Measurements from ENCODE around the gene OTUB2. TPM values are rescaled to one million over a fixed set of nuclear protein-coding genes. Genes with fewer than 3 reads are reported as not detected.

The OTUB2 gene
- total RNA-seq, 1 donor from 2014 or later, result 0.27 TPM

DNA sequence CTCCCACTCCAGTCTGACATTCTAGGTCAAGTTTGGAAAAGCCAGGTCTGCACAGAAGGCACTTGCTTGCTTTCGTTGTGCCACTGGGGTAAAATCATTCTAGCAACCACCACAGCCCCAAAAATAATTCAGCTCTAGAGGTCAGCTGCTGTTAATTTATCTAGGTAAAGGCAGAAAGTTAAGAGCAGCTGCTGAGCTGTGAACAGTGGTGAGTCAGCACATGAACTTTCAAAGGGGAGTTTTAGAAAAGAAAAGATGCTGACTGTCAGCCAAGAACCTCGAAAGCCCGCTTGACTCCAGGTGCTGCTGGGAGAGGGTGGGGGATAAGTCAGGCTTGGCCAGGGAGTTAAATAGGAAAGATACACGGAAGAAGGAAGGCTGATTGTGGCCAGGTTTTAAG is 16.4 kb upstream of the OTUB2 start:
- intact Hi-C loops (cut with micrococcal nuclease), result no loop called here
- no peaks in the 10 kb centered on the region for H3K36me3 ChIP-seq
- DNase-seq, result no peak
- TF ChIP-seq, protein P1, sequence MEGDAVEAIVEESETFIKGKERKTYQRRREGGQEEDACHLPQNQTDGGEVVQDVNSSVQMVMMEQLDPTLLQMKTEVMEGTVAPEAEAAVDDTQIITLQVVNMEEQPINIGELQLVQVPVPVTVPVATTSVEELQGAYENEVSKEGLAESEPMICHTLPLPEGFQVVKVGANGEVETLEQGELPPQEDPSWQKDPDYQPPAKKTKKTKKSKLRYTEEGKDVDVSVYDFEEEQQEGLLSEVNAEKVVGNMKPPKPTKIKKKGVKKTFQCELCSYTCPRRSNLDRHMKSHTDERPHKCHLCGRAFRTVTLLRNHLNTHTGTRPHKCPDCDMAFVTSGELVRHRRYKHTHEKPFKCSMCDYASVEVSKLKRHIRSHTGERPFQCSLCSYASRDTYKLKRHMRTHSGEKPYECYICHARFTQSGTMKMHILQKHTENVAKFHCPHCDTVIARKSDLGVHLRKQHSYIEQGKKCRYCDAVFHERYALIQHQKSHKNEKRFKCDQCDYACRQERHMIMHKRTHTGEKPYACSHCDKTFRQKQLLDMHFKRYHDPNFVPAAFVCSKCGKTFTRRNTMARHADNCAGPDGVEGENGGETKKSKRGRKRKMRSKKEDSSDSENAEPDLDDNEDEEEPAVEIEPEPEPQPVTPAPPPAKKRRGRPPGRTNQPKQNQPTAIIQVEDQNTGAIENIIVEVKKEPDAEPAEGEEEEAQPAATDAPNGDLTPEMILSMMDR (IDR thresholded peaks at IDR 0.05; ENCODE audit: borderline replicate concordance), result no peak
- no peaks in the 10 kb centered on the region for H3K9me3 ChIP-seq (replicated peaks)
- H3K27me3 ChIP-seq (ENCODE audit: low read depth), result peaks cover 23% of the 10 kb centered on the region
- H3K4me3 ChIP-seq, result no peak overlapping the region
- no peaks in the 10 kb centered on the region for H3K4me1 ChIP-seq
- no peak overlapping the region for H3K27ac ChIP-seq (replicated peaks)

DNA sequence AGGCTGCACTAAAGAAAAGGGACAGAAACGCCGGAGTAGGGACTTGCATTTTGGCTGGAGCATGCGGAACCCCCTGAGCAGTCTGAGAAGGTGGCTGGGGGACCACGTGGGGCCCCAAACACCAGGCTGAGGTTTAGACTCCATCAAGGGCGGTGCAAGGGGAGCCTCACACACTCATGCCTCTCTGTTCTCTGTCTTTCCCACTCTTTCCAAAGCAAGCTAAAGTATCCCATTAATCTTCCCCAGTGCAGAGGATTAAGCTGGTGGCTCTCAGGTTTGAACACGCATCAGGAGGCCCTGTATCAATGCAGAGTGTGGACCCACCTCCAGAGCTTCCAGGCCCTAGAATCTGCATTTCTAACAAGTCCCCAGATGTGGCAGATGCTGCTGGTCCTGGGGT is 15.5 kb upstream of the OTUB2 start:
- H3K36me3 ChIP-seq, result no peaks in the 10 kb centered on the region
- no peaks in the 10 kb centered on the region for H3K9me3 ChIP-seq (replicated peaks)
- peaks cover 23% of the 10 kb centered on the region for H3K27me3 ChIP-seq (ENCODE audit: low read depth)
- no peak overlapping the region for H3K4me3 ChIP-seq
- H3K4me1 ChIP-seq, result no peaks in the 10 kb centered on the region
- no peak overlapping the region for H3K27ac ChIP-seq (replicated peaks)
- intact Hi-C loops (cut with micrococcal nuclease), result no loop called here
- TF ChIP-seq, protein P1 (IDR thresholded peaks at IDR 0.05; ENCODE audit: borderline replicate concordance), result no peak
- no peak for DNase-seq

DNA sequence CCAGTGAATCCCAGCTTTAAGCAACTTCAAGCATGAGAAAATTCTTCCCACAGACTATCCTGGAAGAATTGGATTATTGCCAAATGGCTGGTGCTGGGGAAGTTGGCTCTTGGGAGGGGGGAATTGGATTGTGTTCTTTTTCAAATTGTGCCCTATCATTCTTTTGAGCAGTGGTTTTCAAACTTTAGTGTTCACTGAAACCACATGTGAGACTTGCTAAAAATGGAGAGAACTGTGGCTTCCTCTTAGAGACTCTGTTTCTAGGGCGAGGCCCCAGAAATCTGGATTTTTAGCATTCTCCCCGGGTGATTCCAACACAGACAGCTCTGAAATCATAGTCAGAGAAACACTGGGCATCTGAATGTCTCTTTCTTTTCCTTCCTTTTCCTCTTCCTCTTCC is 14.3 kb upstream of the OTUB2 start:
- no peak overlapping the region for H3K27ac ChIP-seq (replicated peaks)
- H3K36me3 ChIP-seq, result no peaks in the 10 kb centered on the region
- intact Hi-C loops (cut with micrococcal nuclease), result no loop called here
- H3K4me3 ChIP-seq, result no peak overlapping the region
- H3K4me1 ChIP-seq, result no peaks in the 10 kb centered on the region
- no peak for DNase-seq
- TF ChIP-seq, protein P1 (IDR thresholded peaks at IDR 0.05; ENCODE audit: borderline replicate concordance), result no peak
- H3K9me3 ChIP-seq (replicated peaks), result no peaks in the 10 kb centered on the region
- peaks cover 23% of the 10 kb centered on the region for H3K27me3 ChIP-seq (ENCODE audit: low read depth)

DNA sequence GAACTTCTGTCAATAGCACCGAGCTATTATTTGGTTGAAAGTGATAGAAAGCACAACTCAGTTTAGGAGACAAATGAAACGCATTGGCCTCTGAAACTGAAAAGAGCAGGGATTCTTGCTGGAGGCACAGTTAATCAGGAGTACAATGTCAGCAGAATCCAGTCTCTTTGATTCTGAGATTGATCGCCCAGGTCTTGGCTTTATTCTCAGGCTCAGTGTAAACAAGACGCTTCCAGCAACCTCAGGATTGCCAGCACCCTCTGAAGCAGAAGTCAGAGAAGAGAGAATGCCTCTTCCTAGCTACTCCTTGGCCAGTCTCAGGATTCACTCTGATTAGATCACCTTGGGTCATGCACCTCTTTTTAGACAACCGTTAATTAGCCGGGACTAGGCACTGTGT is 11.8 kb upstream of the OTUB2 start:
- Histone ChIP-seq H3K4me3 (no peak overlapping the region), H3K27me3 (ENCODE audit: low read depth) (peaks cover 15% of the 10 kb centered on the region), H3K36me3 (no peaks in the 10 kb centered on the region), H3K9me3 (replicated peaks) (no peaks in the 10 kb centered on the region), H3K27ac (replicated peaks) (no peak overlapping the region), H3K4me1 (no peaks in the 10 kb centered on the region)
- no peak for DNase-seq
- TF ChIP-seq, protein P1 (IDR thresholded peaks at IDR 0.05; ENCODE audit: borderline replicate concordance), result no peak
- intact Hi-C loops (cut with micrococcal nuclease), result no loop called here

DNA sequence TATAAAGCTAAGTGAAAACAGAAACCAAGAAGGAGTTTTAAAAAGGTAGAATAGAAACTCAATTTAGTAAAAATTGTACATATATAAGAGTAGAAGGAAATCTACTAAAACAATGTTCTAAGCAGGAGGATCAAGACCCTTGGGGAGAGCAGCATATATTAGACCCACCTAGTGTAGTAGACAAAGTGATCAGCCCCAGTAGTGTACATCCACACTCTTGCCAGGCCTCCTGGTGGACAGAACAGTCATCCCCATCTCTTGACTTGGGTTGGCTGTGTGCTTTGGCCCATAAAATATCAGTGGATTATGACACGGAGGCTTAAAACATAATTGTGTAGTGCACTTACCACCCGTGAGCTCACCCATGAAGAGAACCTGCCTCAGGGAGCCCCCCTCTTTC is 10.9 kb upstream of the OTUB2 start:
- TF ChIP-seq, protein P1 (IDR thresholded peaks at IDR 0.05; ENCODE audit: borderline replicate concordance), result no peak
- no peak overlapping the region for H3K4me3 ChIP-seq
- H3K36me3 ChIP-seq, result no peaks in the 10 kb centered on the region
- no peak overlapping the region for H3K27ac ChIP-seq (replicated peaks)
- intact Hi-C loops (cut with micrococcal nuclease), result no loop called here
- no peaks in the 10 kb centered on the region for H3K4me1 ChIP-seq
- peaks cover 11% of the 10 kb centered on the region for H3K27me3 ChIP-seq (ENCODE audit: low read depth)
- no peaks in the 10 kb centered on the region for H3K9me3 ChIP-seq (replicated peaks)
- DNase-seq, result no peak
